ENCODE data around the gene OR14A16. TPM values are rescaled to one million over a fixed set of nuclear protein-coding genes. Genes with fewer than 3 reads are reported as not detected.

OR14A16 gene, protein sequence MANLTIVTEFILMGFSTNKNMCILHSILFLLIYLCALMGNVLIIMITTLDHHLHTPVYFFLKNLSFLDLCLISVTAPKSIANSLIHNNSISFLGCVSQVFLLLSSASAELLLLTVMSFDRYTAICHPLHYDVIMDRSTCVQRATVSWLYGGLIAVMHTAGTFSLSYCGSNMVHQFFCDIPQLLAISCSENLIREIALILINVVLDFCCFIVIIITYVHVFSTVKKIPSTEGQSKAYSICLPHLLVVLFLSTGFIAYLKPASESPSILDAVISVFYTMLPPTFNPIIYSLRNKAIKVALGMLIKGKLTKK
- not detected for polyA plus RNA-seq (ENCODE audit: insufficient read length in 3 of 3)
- long read RNA-seq, donor 1: 0 reads
- long read RNA-seq, donor 2: 0 reads
- long read RNA-seq, donor 3: 0 reads
- long read RNA-seq, donor 4: 0 reads
- long read RNA-seq, donor 5: 0 reads
- long read RNA-seq, donor 6: 0 reads
- long read RNA-seq, donor 7: 0 reads
- long read RNA-seq, donor 8: 0 reads
- long read RNA-seq, donor 9: 0 reads
- long read RNA-seq, donor 10: 0 reads
- long read RNA-seq, donor 11: 0 reads
- long read RNA-seq, donor 12: 0 reads
- long read RNA-seq, donor 13: 0 reads
- long read RNA-seq, donor 14: 0 reads
- long read RNA-seq, donor 15: 0 reads
- long read RNA-seq, donor 16: 0 reads

DNA sequence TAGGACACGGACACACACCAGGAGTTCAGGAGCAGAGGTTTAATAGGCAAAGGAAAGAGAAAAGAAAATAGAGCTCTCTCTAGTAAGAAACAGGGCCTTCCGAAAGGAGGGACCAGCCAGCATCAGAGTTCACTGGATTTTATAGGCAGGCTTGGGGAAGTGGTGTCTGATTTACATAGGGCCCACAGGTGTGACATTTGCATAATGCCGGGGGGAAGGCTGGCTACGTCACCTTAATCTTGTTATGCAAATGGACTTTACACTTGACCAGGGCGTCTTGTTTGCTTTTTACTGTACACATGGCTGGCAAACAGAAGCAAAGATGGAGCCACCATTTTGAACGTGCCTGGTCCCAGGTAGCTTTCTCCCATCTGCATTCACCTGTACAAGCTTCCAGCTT lies at the start of gene OR14A16:
Gene OR14A16, minus strand, starts transcription at position 97 of the 400 bp plus-strand sequence. CDS start 8,390 bp downstream, outside the sequence.
- DNase-seq: no peak

DNA sequence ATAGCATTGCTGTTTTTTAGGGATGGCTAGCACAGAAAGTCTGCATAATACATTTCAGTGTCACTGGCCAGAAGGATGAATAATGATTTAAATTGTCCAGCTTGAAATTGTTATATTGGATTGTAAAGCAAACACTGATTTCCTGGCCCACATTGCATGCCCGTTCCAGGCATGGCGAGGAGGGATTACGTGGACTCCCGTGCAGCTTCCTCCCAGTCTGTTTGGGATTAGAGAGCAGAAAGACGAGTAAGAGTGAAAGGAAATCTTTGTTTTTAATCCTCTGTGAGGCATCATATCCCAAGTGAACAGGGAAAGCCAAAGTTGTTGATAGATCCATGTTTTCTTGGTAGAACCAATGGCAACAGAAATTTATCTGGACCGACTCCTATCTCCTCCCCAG lies 41.5 kb upstream of the OR14A16 start:
- no peak for DNase-seq

GRCh38 chr1:247864644-247865043 lies 40.7 kb upstream of the OR14A16 start:
- no peak for DNase-seq

DNA sequence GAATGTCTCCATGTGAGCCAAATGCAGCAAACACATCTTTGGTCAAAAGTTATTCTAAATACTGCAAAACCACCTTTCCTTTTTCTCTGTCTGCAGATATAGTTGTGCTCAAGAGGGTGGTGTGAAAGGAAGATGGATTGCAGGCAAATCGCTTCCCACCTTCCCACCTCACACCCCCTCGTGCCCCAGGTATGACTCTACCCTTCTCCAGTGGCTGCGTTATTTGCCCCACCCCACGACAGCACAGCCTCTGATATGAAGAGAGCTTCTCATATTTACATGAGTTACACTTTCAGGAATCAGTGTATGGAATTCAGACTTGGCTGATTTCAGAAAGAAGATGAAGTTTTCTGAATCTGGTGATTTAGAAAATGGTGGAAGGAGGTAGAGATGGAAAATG lies 38.8 kb upstream of the OR14A16 start:
- DNase-seq: no peak

- DNase-seq: no peak
Measured at GRCh38 chr1:247857985-247858619, 34.2 kb upstream of the OR14A16 start.

DNA sequence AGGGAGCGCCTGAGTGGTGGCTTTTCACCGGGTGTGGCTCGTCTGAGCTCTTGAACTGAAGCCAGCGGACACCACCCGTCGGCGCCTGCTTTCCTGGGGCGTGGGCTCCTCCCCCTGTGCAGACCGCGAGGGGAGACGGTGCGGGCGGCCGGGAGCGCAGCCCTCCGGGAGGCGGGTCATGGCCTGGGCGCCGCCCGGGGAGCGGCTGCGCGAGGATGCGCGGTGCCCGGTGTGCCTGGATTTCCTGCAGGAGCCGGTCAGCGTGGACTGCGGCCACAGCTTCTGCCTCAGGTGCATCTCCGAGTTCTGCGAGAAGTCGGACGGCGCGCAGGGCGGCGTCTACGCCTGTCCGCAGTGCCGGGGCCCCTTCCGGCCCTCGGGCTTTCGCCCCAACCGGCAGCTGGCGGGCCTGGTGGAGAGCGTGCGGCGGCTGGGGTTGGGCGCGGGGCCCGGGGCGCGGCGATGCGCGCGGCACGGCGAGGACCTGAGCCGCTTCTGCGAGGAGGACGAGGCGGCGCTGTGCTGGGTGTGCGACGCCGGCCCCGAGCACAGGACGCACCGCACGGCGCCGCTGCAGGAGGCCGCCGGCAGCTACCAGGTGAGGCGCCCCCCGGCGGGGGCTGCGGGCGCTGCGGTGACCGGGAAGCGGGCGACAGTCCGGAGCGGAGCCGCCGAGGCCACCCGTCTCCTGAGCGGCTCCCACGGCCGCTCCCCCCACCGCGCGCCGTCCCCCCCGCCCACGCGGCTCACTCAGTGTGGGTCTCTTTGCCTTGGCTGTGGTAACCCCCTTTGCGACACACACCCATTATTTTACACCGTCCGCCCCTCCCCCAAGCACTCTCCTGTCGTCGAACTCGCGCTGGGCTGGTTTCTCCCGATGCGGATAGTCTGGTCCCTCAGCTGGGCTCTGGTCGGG lies 33.4 kb upstream of the OR14A16 start, which contains the start of gene TRIM58:
Gene TRIM58, plus strand, starts transcription at position 119 of the 916 bp plus-strand sequence. Its CDS starts 60 bp downstream, at position 179.
- peak; percentile 14 for DNase-seq

- no peak for DNase-seq
Measured at GRCh38 chr1:247855911-247856310, 32.0 kb upstream of the OR14A16 start.

- no peak for DNase-seq
Measured at GRCh38 chr1:247854899-247855545, 31.1 kb upstream of the OR14A16 start.

- no peak for DNase-seq
Measured at GRCh38 chr1:247849616-247850015, 25.7 kb upstream of the OR14A16 start.

- no peak for DNase-seq
Measured at GRCh38 chr1:247848346-247848745, 24.4 kb upstream of the OR14A16 start.

GRCh38 chr1:247845693-247846017 lies 21.7 kb upstream of the OR14A16 start:
- no peak for DNase-seq

DNA sequence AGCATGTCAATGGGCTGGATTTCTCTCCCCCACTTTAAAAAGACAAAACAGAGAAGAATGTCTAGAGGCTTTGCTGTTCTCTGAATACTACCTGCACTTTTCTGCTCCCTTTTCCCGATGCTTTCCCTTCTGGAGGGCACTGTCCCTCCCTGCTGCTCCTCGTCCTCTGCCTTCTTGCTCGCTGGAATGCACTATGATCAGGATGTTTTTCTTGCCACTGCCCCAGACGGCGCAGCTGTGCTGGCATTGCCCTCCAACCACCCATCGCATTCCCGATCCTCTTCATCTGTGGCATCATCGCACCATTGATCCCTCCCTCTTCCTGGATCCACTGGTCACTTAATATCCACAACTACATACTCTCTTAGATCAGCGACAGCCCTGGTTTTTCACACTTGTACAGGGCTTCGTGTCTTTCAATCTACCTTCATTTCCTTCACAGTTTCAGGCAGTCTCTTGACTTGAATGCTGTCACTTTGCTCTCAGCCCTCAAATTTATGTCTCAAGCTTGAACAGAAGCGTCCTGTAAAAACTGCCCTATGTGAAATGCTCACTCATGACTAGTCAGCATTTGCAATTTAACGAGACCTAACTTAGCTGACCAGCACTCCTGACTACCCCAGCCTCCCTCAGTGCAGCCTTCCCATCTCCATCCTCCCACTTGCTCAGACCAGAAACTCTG lies 21.2 kb upstream of the OR14A16 start:
- no peak for DNase-seq

GRCh38 chr1:247843411-247843810 lies 19.5 kb upstream of the OR14A16 start:
- DNase-seq: no peak

GRCh38 chr1:247841796-247842195 lies 17.9 kb upstream of the OR14A16 start, which contains the start of gene OR11L1:
Gene OR11L1 (minus strand): TSS chr1:247841896. CDS start chr1:247841896, 0 bp downstream.
- DNase-seq: no peak

GRCh38 chr1:247840818-247841217 lies 16.9 kb upstream of the OR14A16 start:
- DNase-seq: no peak

DNA sequence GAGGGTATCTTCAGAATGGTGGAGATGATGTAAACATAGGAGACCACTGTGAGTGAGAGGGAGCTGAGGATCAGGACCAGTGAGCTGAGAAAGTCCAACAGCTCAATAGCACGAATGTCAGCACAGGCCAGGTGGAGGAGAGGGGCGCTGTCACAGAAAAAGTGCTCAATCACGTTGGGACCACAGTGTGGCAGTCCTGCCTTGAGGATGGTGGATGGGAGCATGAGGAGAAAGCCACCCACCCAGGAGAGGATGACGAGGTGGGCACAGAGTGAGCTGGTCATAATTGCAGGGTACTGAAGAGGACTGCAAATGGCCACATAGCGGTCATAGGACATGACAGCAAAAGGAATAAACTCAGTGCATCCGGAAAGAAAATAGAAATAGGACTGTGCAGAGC lies 9.7 kb upstream of the OR14A16 start:
- no peak for DNase-seq

DNA sequence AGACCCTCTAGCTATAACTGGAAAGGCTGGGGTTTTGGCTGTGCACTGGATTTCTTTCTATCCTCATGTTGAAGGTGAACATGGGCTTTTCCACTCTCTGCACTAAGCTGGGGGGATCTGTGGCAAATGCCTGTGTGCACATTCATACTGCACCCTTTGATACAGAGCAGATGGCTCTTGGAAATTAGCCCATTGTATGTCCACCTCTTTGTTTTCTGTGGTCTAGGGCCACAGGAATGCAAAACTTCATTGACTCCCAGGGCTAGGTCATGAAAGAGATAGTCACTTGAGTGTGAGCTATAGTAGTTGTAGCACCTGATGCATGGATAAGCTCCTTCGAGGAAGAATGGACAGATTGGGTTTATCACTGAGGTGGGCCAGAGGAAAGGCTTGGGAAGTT lies 5.7 kb upstream of the OR14A16 start:
- no peak for DNase-seq

DNA sequence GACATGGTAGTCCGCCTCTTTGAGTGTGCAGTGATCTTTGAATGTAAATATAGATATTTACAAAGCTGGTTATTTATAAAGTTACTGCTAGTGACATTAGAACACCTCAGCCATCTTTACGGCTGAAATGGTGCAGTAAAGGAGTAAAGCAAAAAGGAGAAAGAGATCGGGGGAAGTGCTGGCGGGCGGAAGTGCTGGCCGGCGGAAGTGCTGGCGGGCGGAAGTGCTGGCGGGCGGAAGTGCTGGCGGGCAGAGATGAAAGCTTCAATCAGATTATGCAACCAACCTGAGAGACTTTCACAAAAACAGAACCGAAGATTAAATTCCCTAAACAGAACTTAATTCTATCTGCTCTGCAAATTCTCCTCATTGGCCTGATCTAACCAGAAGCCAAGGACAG lies 1.4 kb upstream of the OR14A16 start:
- DNase-seq: no peak

- no peak for DNase-seq
Measured at GRCh38 chr1:247822060-247822459, 1.9 kb downstream of the OR14A16 start.

DNA sequence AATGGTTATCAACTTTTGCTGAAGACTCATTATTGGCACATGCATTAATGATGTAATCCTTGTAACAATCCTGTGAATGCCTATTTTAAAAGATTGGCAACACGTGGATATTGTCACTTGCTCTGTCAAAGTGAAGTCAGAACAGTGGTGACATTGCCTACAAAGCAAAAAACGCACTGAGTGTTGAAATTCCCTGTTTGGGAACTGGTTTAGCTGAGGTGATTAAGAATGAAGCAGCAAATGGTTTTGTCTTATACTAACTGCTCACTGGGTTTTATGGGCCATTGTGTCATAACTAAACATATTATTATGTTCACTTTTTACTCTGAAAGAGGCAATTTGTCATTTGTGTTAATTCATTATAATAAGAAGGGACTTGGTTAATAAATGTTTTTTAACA lies 11.3 kb downstream of the OR14A16 start:
- no peak for DNase-seq

- no peak for DNase-seq
Measured at GRCh38 chr1:247797518-247797917, 26.4 kb downstream of the OR14A16 start.
